ENCODE data around the gene HELZ2.

HELZ2 gene

DNA sequence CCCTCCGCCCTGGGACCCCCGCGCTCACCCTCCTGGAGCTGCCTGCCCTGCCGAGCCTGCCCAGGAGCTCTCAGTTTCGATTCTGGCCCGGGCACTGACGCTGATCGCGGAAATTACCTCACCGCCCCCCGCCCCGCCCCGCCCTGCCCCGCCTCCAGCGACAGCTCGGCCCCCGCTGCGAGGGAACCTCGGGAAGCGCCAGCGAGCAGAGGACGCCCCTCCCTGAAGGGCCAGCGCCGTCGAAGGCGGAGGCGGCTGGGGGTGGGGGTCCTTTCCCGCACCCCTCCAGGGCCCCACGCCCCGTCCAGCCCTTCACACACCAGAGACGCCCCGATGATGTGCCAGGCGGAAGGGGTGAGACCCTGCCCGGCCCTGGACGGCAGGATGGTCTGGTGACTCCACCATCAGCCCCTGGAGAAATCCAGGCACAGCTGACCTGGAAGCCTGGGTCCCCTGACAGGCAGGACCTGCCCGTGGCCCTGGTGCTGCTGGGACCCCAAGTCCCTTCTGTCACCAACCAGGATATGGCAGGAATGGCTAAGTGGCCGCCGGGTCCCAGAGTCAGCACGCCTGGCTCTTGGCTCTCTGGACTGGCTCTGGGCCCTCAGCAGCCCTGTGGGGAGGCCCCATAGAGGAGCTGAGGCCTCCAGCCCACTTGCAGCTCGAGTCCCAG is at the start of gene HELZ2 (continued):
- TF ChIP-seq, protein P1, sequence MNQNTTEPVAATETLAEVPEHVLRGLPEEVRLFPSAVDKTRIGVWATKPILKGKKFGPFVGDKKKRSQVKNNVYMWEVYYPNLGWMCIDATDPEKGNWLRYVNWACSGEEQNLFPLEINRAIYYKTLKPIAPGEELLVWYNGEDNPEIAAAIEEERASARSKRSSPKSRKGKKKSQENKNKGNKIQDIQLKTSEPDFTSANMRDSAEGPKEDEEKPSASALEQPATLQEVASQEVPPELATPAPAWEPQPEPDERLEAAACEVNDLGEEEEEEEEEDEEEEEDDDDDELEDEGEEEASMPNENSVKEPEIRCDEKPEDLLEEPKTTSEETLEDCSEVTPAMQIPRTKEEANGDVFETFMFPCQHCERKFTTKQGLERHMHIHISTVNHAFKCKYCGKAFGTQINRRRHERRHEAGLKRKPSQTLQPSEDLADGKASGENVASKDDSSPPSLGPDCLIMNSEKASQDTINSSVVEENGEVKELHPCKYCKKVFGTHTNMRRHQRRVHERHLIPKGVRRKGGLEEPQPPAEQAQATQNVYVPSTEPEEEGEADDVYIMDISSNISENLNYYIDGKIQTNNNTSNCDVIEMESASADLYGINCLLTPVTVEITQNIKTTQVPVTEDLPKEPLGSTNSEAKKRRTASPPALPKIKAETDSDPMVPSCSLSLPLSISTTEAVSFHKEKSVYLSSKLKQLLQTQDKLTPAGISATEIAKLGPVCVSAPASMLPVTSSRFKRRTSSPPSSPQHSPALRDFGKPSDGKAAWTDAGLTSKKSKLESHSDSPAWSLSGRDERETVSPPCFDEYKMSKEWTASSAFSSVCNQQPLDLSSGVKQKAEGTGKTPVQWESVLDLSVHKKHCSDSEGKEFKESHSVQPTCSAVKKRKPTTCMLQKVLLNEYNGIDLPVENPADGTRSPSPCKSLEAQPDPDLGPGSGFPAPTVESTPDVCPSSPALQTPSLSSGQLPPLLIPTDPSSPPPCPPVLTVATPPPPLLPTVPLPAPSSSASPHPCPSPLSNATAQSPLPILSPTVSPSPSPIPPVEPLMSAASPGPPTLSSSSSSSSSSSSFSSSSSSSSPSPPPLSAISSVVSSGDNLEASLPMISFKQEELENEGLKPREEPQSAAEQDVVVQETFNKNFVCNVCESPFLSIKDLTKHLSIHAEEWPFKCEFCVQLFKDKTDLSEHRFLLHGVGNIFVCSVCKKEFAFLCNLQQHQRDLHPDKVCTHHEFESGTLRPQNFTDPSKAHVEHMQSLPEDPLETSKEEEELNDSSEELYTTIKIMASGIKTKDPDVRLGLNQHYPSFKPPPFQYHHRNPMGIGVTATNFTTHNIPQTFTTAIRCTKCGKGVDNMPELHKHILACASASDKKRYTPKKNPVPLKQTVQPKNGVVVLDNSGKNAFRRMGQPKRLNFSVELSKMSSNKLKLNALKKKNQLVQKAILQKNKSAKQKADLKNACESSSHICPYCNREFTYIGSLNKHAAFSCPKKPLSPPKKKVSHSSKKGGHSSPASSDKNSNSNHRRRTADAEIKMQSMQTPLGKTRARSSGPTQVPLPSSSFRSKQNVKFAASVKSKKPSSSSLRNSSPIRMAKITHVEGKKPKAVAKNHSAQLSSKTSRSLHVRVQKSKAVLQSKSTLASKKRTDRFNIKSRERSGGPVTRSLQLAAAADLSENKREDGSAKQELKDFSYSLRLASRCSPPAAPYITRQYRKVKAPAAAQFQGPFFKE (tag by site-specific recombination; IDR thresholded peaks at IDR 0.05; ENCODE audit: borderline replicate concordance), result no peak
- TF ChIP-seq SP3 (tag by site-specific recombination; IDR thresholded peaks at IDR 0.05) (peak; percentile 62), RBAK (tag by site-specific recombination; IDR thresholded peaks at IDR 0.05) (no peak), ZNF416 (tag by site-specific recombination; IDR thresholded peaks at IDR 0.05) (no peak), ZNF768 (tag by site-specific recombination; IDR thresholded peaks at IDR 0.05) (no peak), ZBTB17 (tag by site-specific recombination; IDR thresholded peaks at IDR 0.05) (peak; percentile 71), ZNF830 (tag by site-specific recombination; IDR thresholded peaks at IDR 0.05; ENCODE audit: low read depth) (no peak), ZNF658 (tag by site-specific recombination; IDR thresholded peaks at IDR 0.05) (no peak), ZNF473 (tag by site-specific recombination; IDR thresholded peaks at IDR 0.05) (no peak), ZNF10 (tag by site-specific recombination; IDR thresholded peaks at IDR 0.05) (no peak), ZNF560 (tag by site-specific recombination; IDR thresholded peaks at IDR 0.05; ENCODE audit: borderline replicate concordance) (no peak), IKZF3 (tag by site-specific recombination; IDR thresholded peaks at IDR 0.05) (peak; percentile 79), ZNF626 (tag by site-specific recombination; IDR thresholded peaks at IDR 0.05) (no peak), ZBTB48 (tag by site-specific recombination; IDR thresholded peaks at IDR 0.05) (0 out of 2 replicates have a peak, but pooled peaks have one; percentile 31), HOXA7 (CRISPR knock-in tag; IDR thresholded peaks at IDR 0.05; ENCODE audit: borderline replicate concordance) (no peak), HOXD13 (CRISPR knock-in tag; IDR thresholded peaks at IDR 0.05; ENCODE audit: borderline replicate concordance) (no peak), GFI1B (tag by site-specific recombination; IDR thresholded peaks at IDR 0.05) (no peak), ZNF350 (tag by site-specific recombination; IDR thresholded peaks at IDR 0.05) (no peak), ZNF837 (tag by site-specific recombination; IDR thresholded peaks at IDR 0.05) (no peak), PRDM1 (tag by site-specific recombination; IDR thresholded peaks at IDR 0.05) (no peak), ZNF701 (tag by site-specific recombination; IDR thresholded peaks at IDR 0.05) (no peak), ZNF660 (tag by site-specific recombination; IDR thresholded peaks at IDR 0.05) (no peak), ZNF549 (tag by site-specific recombination; IDR thresholded peaks at IDR 0.05) (no peak), ZNF292 (tag by site-specific recombination; IDR thresholded peaks at IDR 0.05; ENCODE audit: borderline replicate concordance, low read depth) (no peak), ZSCAN23 (tag by site-specific recombination; IDR thresholded peaks at IDR 0.05) (no peak), ZNF138 (tag by site-specific recombination; IDR thresholded peaks at IDR 0.05; ENCODE audit: borderline replicate concordance) (no peak)
- TF ChIP-seq, protein P2, sequence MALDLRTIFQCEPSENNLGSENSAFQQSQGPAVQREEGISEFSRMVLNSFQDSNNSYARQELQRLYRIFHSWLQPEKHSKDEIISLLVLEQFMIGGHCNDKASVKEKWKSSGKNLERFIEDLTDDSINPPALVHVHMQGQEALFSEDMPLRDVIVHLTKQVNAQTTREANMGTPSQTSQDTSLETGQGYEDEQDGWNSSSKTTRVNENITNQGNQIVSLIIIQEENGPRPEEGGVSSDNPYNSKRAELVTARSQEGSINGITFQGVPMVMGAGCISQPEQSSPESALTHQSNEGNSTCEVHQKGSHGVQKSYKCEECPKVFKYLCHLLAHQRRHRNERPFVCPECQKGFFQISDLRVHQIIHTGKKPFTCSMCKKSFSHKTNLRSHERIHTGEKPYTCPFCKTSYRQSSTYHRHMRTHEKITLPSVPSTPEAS (tag by site-specific recombination; IDR thresholded peaks at IDR 0.05), result no peak
- TF ChIP-seq, protein P3, sequence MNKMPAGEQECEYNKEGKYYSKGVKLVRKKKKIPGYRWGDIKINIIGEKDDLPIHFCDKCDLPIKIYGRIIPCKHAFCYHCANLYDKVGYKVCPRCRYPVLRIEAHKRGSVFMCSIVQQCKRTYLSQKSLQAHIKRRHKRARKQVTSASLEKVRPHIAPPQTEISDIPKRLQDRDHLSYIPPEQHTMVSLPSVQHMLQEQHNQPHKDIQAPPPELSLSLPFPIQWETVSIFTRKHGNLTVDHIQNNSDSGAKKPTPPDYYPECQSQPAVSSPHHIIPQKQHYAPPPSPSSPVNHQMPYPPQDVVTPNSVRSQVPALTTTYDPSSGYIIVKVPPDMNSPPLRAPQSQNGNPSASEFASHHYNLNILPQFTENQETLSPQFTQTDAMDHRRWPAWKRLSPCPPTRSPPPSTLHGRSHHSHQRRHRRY (tag by site-specific recombination; IDR thresholded peaks at IDR 0.05), result no peak
- TF ChIP-seq, protein P4, sequence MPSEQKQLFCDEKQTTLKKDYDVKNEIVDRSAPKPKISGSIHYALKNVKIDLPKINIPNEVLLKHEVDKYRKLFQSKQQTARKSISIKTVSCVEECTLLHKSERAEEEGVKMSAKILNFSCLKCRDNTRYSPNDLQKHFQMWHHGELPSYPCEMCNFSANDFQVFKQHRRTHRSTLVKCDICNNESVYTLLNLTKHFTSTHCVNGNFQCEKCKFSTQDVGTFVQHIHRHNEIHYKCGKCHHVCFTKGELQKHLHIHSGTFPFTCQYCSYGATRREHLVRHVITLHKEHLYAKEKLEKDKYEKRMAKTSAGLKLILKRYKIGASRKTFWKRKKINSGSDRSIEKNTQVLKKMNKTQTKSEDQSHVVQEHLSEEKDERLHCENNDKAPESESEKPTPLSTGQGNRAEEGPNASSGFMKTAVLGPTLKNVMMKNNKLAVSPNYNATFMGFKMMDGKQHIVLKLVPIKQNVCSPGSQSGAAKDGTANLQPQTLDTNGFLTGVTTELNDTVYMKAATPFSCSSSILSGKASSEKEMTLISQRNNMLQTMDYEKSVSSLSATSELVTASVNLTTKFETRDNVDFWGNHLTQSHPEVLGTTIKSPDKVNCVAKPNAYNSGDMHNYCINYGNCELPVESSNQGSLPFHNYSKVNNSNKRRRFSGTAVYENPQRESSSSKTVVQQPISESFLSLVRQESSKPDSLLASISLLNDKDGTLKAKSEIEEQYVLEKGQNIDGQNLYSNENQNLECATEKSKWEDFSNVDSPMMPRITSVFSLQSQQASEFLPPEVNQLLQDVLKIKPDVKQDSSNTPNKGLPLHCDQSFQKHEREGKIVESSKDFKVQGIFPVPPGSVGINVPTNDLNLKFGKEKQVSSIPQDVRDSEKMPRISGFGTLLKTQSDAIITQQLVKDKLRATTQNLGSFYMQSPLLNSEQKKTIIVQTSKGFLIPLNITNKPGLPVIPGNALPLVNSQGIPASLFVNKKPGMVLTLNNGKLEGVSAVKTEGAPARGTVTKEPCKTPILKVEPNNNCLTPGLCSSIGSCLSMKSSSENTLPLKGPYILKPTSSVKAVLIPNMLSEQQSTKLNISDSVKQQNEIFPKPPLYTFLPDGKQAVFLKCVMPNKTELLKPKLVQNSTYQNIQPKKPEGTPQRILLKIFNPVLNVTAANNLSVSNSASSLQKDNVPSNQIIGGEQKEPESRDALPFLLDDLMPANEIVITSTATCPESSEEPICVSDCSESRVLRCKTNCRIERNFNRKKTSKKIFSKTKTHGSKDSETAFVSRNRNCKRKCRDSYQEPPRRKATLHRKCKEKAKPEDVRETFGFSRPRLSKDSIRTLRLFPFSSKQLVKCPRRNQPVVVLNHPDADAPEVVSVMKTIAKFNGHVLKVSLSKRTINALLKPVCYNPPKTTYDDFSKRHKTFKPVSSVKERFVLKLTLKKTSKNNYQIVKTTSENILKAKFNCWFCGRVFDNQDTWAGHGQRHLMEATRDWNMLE (tag by site-specific recombination; conservative IDR thresholded peaks at IDR 0.05; ENCODE audit: low read depth), result no peak

All from HEK293 (cell line).